ENCODE data around the gene NAV2. TPM values are rescaled to one million over a fixed set of nuclear protein-coding genes. Genes with fewer than 3 reads are reported as not detected.
"Not testable (repeated sequence)": the region's sequence is repeated elsewhere in the genome, so short reads cannot be mapped to it uniquely, and the experiment has no call there.

NAV2 gene
- total RNA-seq, 2 experiments from 2014 or later = 0.26 to 0.67 TPM

DNA sequence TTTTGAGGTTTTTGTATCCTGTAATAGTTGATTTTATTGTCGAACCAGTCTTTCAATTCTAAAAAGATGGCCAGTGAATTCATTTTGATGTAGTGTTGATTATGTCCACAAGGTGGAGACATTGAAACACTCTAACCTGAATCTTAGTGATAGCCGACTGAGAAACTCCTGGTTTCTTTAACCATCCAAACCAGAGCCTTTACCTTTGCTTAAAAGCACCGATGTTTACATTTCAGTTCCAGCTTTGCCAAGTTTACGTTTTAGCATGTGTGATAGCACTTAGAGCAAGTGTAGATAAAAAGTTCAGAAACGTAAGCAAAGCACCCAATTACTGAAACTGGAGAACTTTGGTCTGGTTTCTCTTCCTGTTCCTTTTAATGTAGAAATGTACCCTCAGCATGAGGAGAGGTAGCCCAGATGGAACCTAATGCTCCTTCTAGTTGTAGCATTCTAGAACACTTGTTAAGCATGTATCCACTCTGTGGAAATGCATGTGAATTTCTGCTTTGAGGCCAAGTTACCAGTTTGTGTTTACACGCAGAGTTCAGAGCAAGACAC lies 239.0 kb downstream of the NAV2 start:
- Mint-ChIP-seq H3K27ac (no peak overlapping the region), H3K4me1 (peaks cover 6% of the 10 kb centered on the region), H3K36me3 (no peaks in the 10 kb centered on the region), H3K9me3 (ENCODE audit: low read depth) (no peaks in the 10 kb centered on the region), H3K27me3 (peaks cover 25% of the 10 kb centered on the region), H3K4me3 (peak overlapping the region; percentile 30)
- no peak for DNase-seq
- ATAC-seq = peak; percentile 61
- CTCF ChIA-PET = interaction anchor here (0.6 to 2.4 kb wide), 9 partner anchors 10 to 178 kb away, joined by 3 to 11 read pairs (median 3); no protein-coding TSS in a partner anchor

- peaks cover 25% of the 10 kb centered on the region for H3K27me3 Mint-ChIP-seq
- DNase-seq (no peak), ATAC-seq (no peak)
- H3K4me3 Mint-ChIP-seq = peak overlapping the region; percentile 30
- CTCF ChIA-PET = interaction anchor here (0.6 to 2.4 kb wide), 10 partner anchors 9 to 177 kb away, joined by 3 to 11 read pairs (median 3); no protein-coding TSS in a partner anchor
- no peak overlapping the region for H3K27ac Mint-ChIP-seq
- H3K4me1 Mint-ChIP-seq = peaks cover 6% of the 10 kb centered on the region
- H3K36me3 Mint-ChIP-seq = no peaks in the 10 kb centered on the region
- H3K9me3 Mint-ChIP-seq (ENCODE audit: low read depth) = no peaks in the 10 kb centered on the region
These were observed 239.5 kb downstream of the NAV2 start for GRCh38 chr11:19952116-19952605.

DNA sequence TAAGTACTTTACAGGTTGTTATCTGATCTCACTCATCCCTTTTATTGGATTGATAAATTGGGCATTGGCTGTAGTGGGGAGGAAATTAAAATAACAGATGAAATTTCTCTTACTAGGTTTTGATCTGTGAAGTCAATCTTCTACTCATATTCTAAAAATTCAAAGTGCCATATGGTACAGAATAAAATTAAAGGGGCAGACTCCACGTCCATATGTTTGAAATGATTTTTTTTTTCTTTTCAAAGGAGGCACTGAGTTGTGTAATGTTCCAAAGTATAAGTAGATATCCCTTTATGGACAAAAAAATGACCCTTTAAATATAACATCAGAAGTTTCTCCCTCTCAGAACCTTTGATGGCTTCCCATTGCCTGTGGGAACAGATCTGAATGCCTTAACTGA lies 240.3 kb downstream of the NAV2 start:
- CTCF ChIA-PET = interaction anchor here (0.6 to 2.4 kb wide), 5 partner anchors 11 to 176 kb away, joined by 3 to 11 read pairs (median 6); no protein-coding TSS in a partner anchor
- H3K4me3 Mint-ChIP-seq = no peak overlapping the region
- H3K36me3 Mint-ChIP-seq = no peaks in the 10 kb centered on the region
- DNase-seq = no peak
- H3K9me3 Mint-ChIP-seq (ENCODE audit: low read depth) = no peaks in the 10 kb centered on the region
- no peak for ATAC-seq
- H3K27ac Mint-ChIP-seq = no peak overlapping the region
- peaks cover 6% of the 10 kb centered on the region for H3K4me1 Mint-ChIP-seq
- H3K27me3 Mint-ChIP-seq = peaks cover 29% of the 10 kb centered on the region

DNA sequence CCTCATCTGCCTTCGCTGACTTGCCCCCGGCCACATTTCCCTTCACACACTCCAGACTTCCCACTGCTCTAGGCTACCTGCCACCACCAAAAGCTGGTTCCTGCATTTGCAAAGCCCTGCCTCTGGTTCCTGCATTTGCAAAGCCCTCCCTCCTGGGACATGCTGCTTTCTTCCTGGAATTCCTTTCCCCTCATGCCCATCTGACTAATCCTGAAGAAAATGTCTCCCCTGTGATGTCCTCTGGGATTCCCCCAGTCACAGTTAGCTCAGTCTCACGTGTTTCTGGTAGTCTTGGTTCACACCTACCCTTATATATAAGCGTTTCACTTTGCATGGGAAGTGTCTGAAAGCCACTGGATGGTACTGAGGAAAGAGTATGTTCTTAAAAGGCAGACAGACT lies 240.7 kb downstream of the NAV2 start:
- H3K4me3 Mint-ChIP-seq = no peak overlapping the region
- H3K9me3 Mint-ChIP-seq (ENCODE audit: low read depth) = no peaks in the 10 kb centered on the region
- ATAC-seq (no peak), DNase-seq (no peak)
- H3K36me3 Mint-ChIP-seq = no peaks in the 10 kb centered on the region
- peaks cover 6% of the 10 kb centered on the region for H3K4me1 Mint-ChIP-seq
- CTCF ChIA-PET = interaction anchor here (0.6 to 2.4 kb wide), 5 partner anchors 10 to 175 kb away, joined by 3 to 11 read pairs (median 6); no protein-coding TSS in a partner anchor
- no peak overlapping the region for H3K27ac Mint-ChIP-seq
- peaks cover 31% of the 10 kb centered on the region for H3K27me3 Mint-ChIP-seq

- Mint-ChIP-seq H3K4me3 (no peak overlapping the region), H3K9me3 (ENCODE audit: low read depth) (no peaks in the 10 kb centered on the region), H3K4me1 (peaks cover 6% of the 10 kb centered on the region), H3K27me3 (peaks cover 31% of the 10 kb centered on the region), H3K27ac (no peak overlapping the region), H3K36me3 (no peaks in the 10 kb centered on the region)
- CTCF ChIA-PET = interaction anchor here (0.6 to 1.6 kb wide), 3 partner anchors 10 to 174 kb away, joined by 3 to 6 read pairs (median 4); no protein-coding TSS in a partner anchor
- ATAC-seq = no peak
- DNase-seq = no peak
These were observed 241.3 kb downstream of the NAV2 start for GRCh38 chr11:19953909-19954308.

DNA sequence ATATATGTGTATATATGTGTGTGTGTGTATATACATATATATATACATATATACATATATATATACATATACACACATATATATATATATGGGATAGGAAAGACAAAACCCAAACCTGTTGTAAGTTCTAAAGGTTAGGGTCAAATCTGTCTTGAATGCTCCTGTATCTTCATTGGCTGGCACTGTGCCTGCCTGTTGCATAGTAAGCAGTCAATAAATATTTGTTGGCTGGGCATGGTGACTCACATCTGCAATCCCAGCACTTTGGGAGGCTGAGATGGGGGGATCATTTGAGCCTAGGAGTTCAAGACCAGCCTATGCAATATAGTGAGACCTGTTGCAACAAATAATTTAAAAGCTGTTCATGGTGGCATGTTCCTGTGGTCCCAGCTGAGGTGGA lies 242.3 kb downstream of the NAV2 start:
- H3K27me3 Mint-ChIP-seq = peaks cover 36% of the 10 kb centered on the region
- no peaks in the 10 kb centered on the region for H3K36me3 Mint-ChIP-seq
- H3K9me3 Mint-ChIP-seq (ENCODE audit: low read depth) = no peaks in the 10 kb centered on the region
- CTCF ChIA-PET = no interaction called here
- no peak overlapping the region for H3K27ac Mint-ChIP-seq
- DNase-seq (no peak), ATAC-seq (no peak)
- H3K4me1 Mint-ChIP-seq = peaks cover 6% of the 10 kb centered on the region
- no peak overlapping the region for H3K4me3 Mint-ChIP-seq

DNA sequence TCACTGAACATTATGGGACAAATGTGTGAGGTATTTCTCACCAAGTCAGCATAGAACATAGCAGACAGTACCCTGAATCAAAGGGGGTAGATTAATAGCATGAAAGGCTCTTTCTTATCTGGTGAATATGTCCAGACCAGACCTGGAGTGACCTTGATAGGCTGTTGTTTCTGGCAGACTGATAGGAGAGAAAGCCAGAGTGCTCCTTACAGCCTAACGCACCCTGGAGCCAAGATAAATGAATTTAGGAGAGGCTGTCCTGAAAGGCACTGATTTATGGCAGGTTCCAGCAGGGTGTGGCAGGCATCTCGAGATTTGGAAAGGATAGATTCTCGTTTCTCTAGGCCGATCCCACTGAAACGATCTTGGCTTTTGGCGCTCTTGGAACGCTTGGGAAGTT lies 243.0 kb downstream of the NAV2 start:
- H3K27me3 Mint-ChIP-seq = peaks cover 36% of the 10 kb centered on the region
- CTCF ChIA-PET = interaction anchor here (1.6 kb wide), 1 partner anchor 399 kb away, joined by 3 read pairs; no protein-coding TSS in a partner anchor
- ATAC-seq (no peak), DNase-seq (no peak)
- H3K4me1 Mint-ChIP-seq = peaks cover 6% of the 10 kb centered on the region
- no peaks in the 10 kb centered on the region for H3K9me3 Mint-ChIP-seq (ENCODE audit: low read depth)
- H3K36me3 Mint-ChIP-seq = no peaks in the 10 kb centered on the region
- H3K4me3 Mint-ChIP-seq = no peak overlapping the region
- no peak overlapping the region for H3K27ac Mint-ChIP-seq

GRCh38 chr11:19956228-19956627 lies 243.6 kb downstream of the NAV2 start:
- peaks cover 6% of the 10 kb centered on the region for H3K4me1 Mint-ChIP-seq
- DNase-seq (no peak), ATAC-seq (no peak)
- no peak overlapping the region for H3K4me3 Mint-ChIP-seq
- H3K9me3 Mint-ChIP-seq (ENCODE audit: low read depth) = no peaks in the 10 kb centered on the region
- CTCF ChIA-PET = interaction anchor here (1.6 kb wide), 1 partner anchor 399 kb away, joined by 3 read pairs; no protein-coding TSS in a partner anchor
- no peaks in the 10 kb centered on the region for H3K36me3 Mint-ChIP-seq
- no peak overlapping the region for H3K27ac Mint-ChIP-seq
- peaks cover 37% of the 10 kb centered on the region for H3K27me3 Mint-ChIP-seq

DNA sequence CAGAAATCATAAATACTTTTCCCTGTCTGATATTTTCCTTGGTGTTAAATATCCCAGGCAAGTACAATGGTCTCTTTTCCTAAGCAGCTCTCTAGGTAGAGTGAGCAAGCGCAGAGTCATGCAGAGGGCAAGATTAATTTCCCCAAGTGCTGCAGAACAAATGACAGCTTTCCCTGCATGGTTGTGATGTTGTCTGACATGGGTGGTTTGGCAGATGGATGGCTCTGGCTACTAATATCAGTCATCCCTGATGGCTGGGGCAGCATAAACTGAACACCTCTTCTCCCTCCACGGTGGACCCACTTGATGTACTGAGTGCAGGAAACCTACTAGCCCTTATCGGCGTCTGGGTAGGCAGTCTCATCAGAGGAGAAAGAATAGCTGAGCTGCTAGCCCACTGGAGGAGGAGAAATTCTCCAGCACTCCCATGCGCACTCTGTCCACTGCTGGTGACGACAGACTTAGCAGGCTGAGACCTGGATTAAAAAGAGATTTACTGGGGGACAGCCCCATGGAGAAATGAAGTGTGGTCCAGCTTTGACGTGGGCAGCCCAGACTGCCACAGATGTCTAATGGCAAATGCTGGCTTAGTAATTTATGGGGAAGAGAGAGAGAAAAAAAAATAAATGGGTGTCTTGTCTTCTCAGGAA lies 244.8 kb downstream of the NAV2 start:
- H3K36me3 Mint-ChIP-seq = no peaks in the 10 kb centered on the region
- CTCF ChIA-PET = interaction anchor here (1.6 kb wide), 1 partner anchor 398 kb away, joined by 3 read pairs; no protein-coding TSS in a partner anchor
- ATAC-seq (no peak), DNase-seq (no peak)
- H3K27me3 Mint-ChIP-seq = peaks cover 40% of the 10 kb centered on the region
- no peak overlapping the region for H3K4me3 Mint-ChIP-seq
- H3K27ac Mint-ChIP-seq = no peak overlapping the region
- H3K4me1 Mint-ChIP-seq = no peaks in the 10 kb centered on the region
- no peaks in the 10 kb centered on the region for H3K9me3 Mint-ChIP-seq (ENCODE audit: low read depth)

DNA sequence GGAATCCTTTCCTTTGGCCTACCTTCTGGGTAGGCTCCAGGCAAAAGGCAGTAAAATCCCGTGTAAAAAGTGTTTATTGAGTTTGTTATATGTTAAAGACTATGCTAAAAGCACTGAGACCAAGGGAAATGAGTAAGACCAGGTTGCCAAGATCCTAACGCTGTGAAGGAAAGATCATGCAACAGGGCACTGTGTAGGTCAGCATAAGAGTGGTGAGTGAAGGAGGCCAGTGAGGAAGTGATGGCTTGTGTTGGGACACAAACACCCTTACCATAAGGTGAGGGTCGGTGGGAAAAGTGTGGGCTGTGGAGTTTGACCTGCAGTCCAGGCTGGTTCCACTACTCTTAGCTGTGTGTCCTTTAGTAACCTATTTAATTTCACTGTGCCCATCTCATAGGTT lies 245.6 kb downstream of the NAV2 start:
- H3K4me1 Mint-ChIP-seq = no peaks in the 10 kb centered on the region
- CTCF ChIA-PET = no interaction called here
- no peaks in the 10 kb centered on the region for H3K9me3 Mint-ChIP-seq (ENCODE audit: low read depth)
- peaks cover 39% of the 10 kb centered on the region for H3K27me3 Mint-ChIP-seq
- H3K4me3 Mint-ChIP-seq = no peak overlapping the region
- ATAC-seq (no peak), DNase-seq (no peak)
- no peak overlapping the region for H3K27ac Mint-ChIP-seq
- no peaks in the 10 kb centered on the region for H3K36me3 Mint-ChIP-seq

DNA sequence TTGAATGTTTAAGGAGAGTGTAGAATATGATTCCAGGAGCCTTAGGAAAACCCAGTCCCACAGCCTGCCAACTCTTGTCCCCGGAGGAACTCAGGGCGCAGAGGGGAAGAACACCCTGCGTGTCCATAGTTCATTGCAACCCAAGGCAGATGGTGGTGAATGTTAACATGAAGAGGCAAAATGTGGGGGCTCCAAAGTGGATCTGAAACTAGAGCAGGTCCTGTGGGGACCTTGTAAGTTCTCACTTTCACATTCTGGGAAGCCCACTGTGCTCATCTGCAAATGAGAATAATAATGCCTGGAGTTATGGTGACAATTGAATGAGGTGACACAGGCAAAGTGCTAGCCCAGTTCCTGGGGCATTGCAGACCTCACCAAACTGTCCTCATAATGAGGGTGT lies 246.6 kb downstream of the NAV2 start:
- no peaks in the 10 kb centered on the region for H3K9me3 Mint-ChIP-seq (ENCODE audit: low read depth)
- peaks cover 9% of the 10 kb centered on the region for H3K4me1 Mint-ChIP-seq
- no peaks in the 10 kb centered on the region for H3K36me3 Mint-ChIP-seq
- no peak overlapping the region for H3K4me3 Mint-ChIP-seq
- DNase-seq = no peak
- H3K27me3 Mint-ChIP-seq = peaks cover 39% of the 10 kb centered on the region
- no peak for ATAC-seq
- CTCF ChIA-PET = no interaction called here
- no peak overlapping the region for H3K27ac Mint-ChIP-seq

DNA sequence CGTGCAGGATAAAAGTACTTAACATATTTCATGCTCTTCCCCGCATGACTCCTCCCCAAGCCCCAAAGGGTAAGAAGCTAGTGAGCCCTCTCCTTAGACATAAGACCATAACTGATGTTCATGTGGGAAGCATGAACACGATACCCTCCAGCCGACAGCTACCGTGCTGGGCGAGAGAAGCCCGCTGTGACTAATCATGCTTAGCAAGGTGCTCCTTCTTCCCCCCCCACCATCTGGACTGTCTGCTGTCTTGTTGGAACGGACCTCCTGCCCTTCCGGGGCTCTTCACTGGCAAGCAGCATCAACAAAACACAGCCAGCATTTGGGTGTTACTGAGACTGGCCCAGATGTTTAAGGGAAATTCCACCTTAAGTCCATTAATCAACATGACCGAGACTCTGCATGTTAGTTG lies 247.0 kb downstream of the NAV2 start:
- Mint-ChIP-seq H3K36me3 (no peaks in the 10 kb centered on the region), H3K27ac (no peak overlapping the region), H3K9me3 (ENCODE audit: low read depth) (no peaks in the 10 kb centered on the region), H3K27me3 (peaks cover 38% of the 10 kb centered on the region), H3K4me1 (peaks cover 9% of the 10 kb centered on the region), H3K4me3 (no peak overlapping the region)
- CTCF ChIA-PET = no interaction called here
- ATAC-seq = no peak
- no peak for DNase-seq

DNA sequence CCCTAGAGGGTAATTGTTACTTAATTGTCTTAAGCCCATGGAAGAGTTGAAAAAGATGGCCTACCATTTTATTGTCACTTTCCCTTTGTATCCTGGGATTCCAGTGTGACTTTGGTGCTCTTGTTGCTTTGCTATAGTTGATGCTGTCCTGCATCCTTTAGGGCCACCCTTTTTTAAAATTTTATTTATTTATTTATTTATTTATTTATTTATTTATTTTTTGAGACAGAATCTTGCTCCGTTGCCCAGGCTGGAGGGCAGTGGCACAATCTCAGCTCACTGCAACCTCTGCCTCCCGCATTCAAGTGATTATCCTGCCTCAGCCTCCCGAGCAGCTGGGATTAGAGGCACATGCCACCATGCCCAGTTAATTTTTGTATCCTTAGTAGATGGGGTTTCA lies 247.8 kb downstream of the NAV2 start:
- CTCF ChIA-PET; ATAC-seq; H3K36me3 Mint-ChIP-seq; H3K27ac Mint-ChIP-seq; DNase-seq; H3K4me1 Mint-ChIP-seq; H3K9me3 Mint-ChIP-seq (ENCODE audit: low read depth); H3K4me3 Mint-ChIP-seq: not testable (repeated sequence)
- H3K27me3 Mint-ChIP-seq = peaks cover 42% of the 10 kb centered on the region

DNA sequence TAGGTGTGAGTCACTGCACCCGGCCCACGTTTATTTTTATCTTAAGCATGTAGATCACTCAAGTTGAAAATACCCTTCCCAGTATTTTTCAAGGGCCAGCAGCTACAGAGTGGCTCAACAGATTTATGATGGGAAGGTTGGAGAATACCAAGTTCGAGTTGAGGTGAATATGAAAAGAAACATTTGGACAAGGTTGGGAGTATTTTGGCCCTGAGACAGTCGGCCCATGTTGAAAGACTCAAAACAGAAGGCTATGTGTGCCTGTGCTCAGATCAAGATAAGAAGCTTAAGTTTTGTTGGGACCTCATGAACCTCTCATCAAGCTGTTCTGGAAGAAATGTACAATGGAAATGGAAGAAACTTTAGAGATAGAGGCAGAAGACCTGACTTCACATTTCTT lies 248.6 kb downstream of the NAV2 start:
- H3K27me3 Mint-ChIP-seq = peaks cover 45% of the 10 kb centered on the region
- H3K36me3 Mint-ChIP-seq = no peaks in the 10 kb centered on the region
- DNase-seq = no peak
- no peaks in the 10 kb centered on the region for H3K9me3 Mint-ChIP-seq (ENCODE audit: low read depth)
- peaks cover 9% of the 10 kb centered on the region for H3K4me1 Mint-ChIP-seq
- no peak overlapping the region for H3K4me3 Mint-ChIP-seq
- no peak overlapping the region for H3K27ac Mint-ChIP-seq
- CTCF ChIA-PET = interaction anchor here (0.6 to 1.0 kb wide), 2 partner anchors 9 to 32 kb away, joined by 3 read pairs; no protein-coding TSS in a partner anchor
- no peak for ATAC-seq

All from activated CD8-positive, alpha-beta memory T cell treated with anti-CD3 and anti-CD28 coated beads, Interleukin-2, amount 10 ng/mL, durations not matched to agents 7 days and 5 days (primary cell).